RWPE2 (cell line): Measurements from ENCODE around the gene MSMP.

Source experiments
- ATAC-seq: fragments of 200-7000 bp; cut with Tn5 transposase; 3 replicates; pipeline ENCODE4 v1.9.1; 2021; ENCODE audit warnings: low read depth
- DNase-seq: peaks from one replicate; pipeline ENCODE4 v3.0.0-alpha.2; 2020; ENCODE audit warnings: low spot score
- H3K27ac ChIP-seq: fragments of 450-650 bp; 2 replicates; pipeline ENCODE4 v1.5.1; 2017; ENCODE audit warnings: mild to moderate bottlenecking; ENCODE audit not compliant: poor library complexity, severe bottlenecking
- H3K27me3 ChIP-seq: fragments of 250-450 bp; sonication (Bioruptor Pico); 2 replicates; pipeline ENCODE4 v1.5.1; 2021; ENCODE audit warnings: mild to moderate bottlenecking, moderate library complexity; ENCODE audit not compliant: insufficient read depth, poor library complexity, severe bottlenecking
- H3K36me3 ChIP-seq: fragments of 250-450 bp; sonication (Bioruptor Pico); 2 replicates; pipeline ENCODE4 v1.5.1; 2020; ENCODE audit warnings: low read depth, mild to moderate bottlenecking, moderate library complexity
- H3K4me1 ChIP-seq: fragments of 250-450 bp; sonication (Bioruptor Pico); 2 replicates; pipeline ENCODE4 v1.5.1; 2021; ENCODE audit warnings: mild to moderate bottlenecking, moderate library complexity; ENCODE audit not compliant: insufficient read depth, poor library complexity, severe bottlenecking
- H3K4me3 ChIP-seq: fragments of 250-450 bp; sonication (Bioruptor Pico); 2 replicates; pipeline ENCODE4 v1.5.1; 2021; ENCODE audit warnings: mild to moderate bottlenecking, moderate library complexity; ENCODE audit not compliant: severe bottlenecking
- H3K9me3 ChIP-seq: fragments of 250-450 bp; sonication (Bioruptor Pico); 2 replicates; pipeline ENCODE4 v1.5.1; 2021; ENCODE audit warnings: mild to moderate bottlenecking, moderate library complexity; ENCODE audit not compliant: severe bottlenecking
- TF ChIP-seq, protein P1 (sequence below): fragments of 450-650 bp; IDR thresholded peaks from one replicate; pipeline ENCODE4 v1.5.1; 2017; ENCODE audit warnings: mild to moderate bottlenecking, moderate library complexity; ENCODE audit not compliant: poor library complexity, severe bottlenecking

MSMP gene

DNA sequence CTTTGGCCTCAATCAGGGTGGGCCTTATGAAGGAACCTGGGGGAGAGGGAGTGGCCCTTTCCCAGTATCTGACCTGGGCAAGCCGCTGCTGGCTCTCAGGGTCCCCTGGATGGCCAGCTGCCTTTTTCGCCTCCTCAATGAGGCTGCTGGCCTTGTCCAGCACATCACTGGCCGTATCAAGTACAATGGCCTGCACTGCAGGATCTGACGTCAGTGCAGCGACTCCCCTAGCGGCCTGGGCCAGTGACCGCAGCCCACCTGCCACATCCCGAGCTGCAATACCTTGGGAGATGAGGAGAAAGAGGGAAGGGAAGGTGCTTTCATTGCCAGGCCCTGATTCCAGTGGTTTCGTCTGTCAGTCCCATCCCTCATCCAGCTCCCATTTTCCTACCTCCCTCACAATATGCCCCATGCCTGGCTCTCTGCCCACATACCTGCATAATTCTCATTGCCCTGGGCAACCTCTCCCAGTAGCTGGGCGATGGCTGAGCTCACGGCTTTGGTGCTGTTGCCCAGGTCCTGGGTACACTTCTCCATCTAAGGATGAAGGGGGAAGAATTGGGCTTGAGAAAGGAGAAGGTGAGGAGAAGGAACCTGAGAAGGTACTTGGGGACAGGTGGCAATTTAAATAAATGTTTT, 41.2 kb downstream of the MSMP start:
- DNase-seq (no peak), ATAC-seq (no peak)
- Histone ChIP-seq H3K27me3 (no peaks in the 10 kb centered on the region), H3K9me3 (no peaks in the 10 kb centered on the region), H3K27ac (no peak overlapping the region), H3K4me3 (no peak overlapping the region), H3K36me3 (peaks cover 88% of the 10 kb centered on the region), H3K4me1 (no peaks in the 10 kb centered on the region)
- TF ChIP-seq, protein P1, sequence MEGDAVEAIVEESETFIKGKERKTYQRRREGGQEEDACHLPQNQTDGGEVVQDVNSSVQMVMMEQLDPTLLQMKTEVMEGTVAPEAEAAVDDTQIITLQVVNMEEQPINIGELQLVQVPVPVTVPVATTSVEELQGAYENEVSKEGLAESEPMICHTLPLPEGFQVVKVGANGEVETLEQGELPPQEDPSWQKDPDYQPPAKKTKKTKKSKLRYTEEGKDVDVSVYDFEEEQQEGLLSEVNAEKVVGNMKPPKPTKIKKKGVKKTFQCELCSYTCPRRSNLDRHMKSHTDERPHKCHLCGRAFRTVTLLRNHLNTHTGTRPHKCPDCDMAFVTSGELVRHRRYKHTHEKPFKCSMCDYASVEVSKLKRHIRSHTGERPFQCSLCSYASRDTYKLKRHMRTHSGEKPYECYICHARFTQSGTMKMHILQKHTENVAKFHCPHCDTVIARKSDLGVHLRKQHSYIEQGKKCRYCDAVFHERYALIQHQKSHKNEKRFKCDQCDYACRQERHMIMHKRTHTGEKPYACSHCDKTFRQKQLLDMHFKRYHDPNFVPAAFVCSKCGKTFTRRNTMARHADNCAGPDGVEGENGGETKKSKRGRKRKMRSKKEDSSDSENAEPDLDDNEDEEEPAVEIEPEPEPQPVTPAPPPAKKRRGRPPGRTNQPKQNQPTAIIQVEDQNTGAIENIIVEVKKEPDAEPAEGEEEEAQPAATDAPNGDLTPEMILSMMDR, result no peak

DNA sequence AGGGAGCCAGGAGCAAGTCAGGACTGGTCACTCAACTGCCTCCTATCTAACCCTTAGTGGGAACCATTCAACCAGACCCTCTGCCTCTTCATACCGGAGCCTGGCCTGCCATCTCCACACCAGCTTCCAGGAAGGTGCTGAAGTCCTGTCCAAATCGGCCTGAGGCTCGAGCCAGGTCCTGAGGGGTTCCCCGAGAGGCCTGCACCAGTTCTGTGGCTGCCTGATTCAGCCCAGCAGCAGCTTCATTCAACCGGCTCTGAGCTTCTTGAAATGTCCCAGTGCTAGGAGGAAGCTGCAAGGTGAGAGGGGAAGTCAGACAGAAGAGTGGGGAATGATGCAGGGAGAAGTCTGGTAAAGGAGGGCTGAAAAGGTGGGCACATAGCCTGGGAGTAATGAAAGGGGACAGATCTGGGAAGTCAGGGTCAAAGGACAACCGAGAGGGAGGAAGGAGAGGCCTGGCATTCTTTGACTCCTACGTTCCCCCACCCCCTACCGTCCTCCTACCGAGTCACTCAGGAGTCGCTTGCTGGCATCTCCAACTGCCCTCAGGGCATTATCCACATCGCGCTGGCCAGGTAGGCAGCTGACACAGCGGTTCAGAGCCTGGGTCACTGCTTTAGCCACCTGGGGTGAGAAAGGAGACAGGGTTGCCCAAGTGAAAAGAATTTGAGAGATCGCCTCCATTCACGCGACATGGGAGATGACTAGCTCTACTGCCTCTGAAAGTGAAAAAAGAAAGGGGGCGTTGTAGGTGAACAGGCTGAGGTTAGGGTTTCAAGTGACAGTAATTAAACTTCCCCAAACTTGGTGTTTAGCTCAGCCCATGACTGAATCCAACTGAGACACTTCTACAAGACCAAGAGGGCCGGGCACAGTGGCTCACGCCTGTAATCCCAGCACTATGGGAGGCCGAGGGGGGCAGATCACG, 42.3 kb downstream of the MSMP start:
- no peak overlapping the region for H3K27ac ChIP-seq
- no peak for DNase-seq

DNA sequence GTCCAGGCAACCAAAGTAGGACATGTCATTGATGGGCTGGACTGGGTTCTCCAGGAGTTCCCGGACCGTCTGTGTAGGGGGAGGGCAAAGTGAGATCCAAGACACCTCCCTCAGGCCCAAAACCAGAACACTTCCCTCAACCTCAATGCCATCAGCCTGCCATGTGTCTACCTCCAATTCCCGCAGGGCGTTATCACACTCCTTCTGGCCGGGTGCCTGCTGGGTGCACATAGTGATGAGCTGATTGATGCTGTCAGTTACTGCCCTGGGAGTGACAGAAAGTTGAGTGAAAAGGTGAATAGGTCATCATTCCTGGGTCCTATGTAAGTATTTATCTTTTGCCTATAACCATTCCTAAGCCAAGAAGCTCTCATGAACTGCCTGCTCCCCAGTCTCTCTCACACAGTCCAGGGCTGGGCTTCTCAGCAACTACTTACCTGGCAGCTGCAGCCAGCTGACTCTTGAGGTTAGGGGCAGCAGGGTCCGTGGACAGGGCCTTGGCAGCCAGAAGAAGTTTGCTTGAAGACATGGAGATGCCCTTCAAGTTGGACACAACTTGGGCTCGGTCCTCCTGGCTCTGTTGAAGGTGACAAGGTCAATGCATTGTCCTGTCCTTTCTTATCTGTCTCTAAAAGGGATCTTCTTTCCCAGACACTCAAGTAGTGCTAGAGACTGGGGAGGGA, 43.1 kb downstream of the MSMP start:
- no peak for ATAC-seq
- no peak overlapping the region for H3K27ac ChIP-seq
- no peaks in the 10 kb centered on the region for H3K4me1 ChIP-seq
- no peak overlapping the region for H3K4me3 ChIP-seq
- H3K9me3 ChIP-seq, result no peaks in the 10 kb centered on the region
- TF ChIP-seq, protein P1, result no peak
- no peak for DNase-seq
- H3K27me3 ChIP-seq, result no peaks in the 10 kb centered on the region
- peaks cover 88% of the 10 kb centered on the region for H3K36me3 ChIP-seq

More for the DNA sequence above, 42.3 kb downstream of the MSMP start:
- no peak overlapping the region for H3K4me3 ChIP-seq
- H3K9me3 ChIP-seq, result no peaks in the 10 kb centered on the region
- no peaks in the 10 kb centered on the region for H3K27me3 ChIP-seq
- H3K4me1 ChIP-seq, result no peaks in the 10 kb centered on the region
- TF ChIP-seq, protein P1, result no peak
- no peak for ATAC-seq
- peaks cover 88% of the 10 kb centered on the region for H3K36me3 ChIP-seq

DNA sequence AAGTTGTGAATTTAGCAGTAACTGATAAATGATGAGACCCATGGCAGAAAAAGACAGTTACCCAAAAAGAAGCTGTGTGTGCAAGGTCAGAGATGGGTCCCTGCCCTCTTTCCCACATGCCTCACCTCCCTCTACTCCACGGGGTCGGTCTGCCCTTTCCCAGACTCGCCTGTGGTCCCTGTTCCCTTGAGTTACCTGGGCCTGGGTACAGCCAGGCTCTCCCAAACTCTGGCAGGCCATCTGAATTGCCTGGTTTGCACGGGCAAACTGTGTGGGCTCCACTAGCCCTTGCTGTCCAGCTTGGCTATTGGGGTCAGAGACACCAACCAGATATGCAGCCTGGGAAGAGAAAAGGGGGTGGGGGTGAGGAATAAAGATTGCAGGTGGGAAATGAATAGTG, 45.9 kb downstream of the MSMP start:
- Histone ChIP-seq H3K36me3 (peaks cover 94% of the 10 kb centered on the region), H3K9me3 (no peaks in the 10 kb centered on the region), H3K4me1 (no peaks in the 10 kb centered on the region), H3K4me3 (no peak overlapping the region), H3K27me3 (no peaks in the 10 kb centered on the region), H3K27ac (no peak overlapping the region)
- ATAC-seq (no peak), DNase-seq (no peak)
- TF ChIP-seq, protein P1, result no peak
